ENCODE measurements around the gene PROCA1.
"Not testable (repeated sequence)": the region's sequence is repeated elsewhere in the genome, so short reads cannot be mapped to it uniquely, and the experiment has no call there.

PROCA1 gene

DNA sequence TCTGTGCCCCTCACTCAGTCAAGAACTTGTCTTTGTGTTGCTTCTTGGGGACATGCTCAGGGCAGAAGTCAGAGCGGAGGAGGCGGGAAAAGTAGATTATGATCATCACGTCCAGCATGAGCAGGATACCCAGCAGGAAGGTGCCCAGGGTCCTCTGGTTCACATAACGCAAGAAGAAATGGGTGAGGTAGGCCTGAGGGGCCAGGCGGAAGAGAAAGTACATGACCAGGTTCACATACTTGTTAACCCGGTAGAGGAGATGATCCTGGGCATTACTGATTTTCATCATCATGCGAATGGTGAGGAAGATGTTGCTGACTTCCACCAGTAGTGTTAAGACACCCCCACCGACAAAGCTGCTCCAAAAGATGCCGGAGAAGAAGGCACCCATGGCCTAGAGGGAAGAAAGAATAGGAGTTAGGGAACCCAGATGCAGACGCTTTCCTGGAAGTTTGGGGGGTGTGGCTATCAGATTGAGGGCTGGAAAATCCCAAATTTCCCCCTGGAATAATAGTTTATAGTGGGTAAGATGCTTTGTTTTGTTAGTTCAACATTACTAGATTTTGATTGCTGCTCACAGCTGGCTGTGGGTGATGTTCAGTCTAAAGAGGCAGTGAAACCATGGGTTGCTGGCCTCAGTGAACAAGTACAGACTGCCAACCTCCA lies 12.9 kb upstream of the PROCA1 start:
- Histone ChIP-seq H3K9me2 (replicated peaks; ENCODE audit: insufficient read depth, low read length) (no peaks in the 10 kb centered on the region), H2AFZ (ENCODE audit: low read depth, low read length, severe bottlenecking) (no peak overlapping the region), H3F3A (ENCODE audit: insufficient read depth) (peaks cover 77% of the 10 kb centered on the region), H3K9ac (ENCODE audit: low read length) (peak overlapping the region; percentile 82), H4K20me1 (ENCODE audit: low read depth, low read length) (0 out of 2 replicates have a peak, but pooled peaks cover 4% of the 10 kb centered on the region), H3K27me3 (ENCODE audit: low read length) (no peaks in the 10 kb centered on the region), H3K9me3 (ENCODE audit: insufficient read depth, low read length) (no peaks in the 10 kb centered on the region), H3K27ac (ENCODE audit: low read depth, low read length) (peak overlapping the region; percentile 100), H3K79me2 (ENCODE audit: insufficient read depth, low read length) (peaks cover 44% of the 10 kb centered on the region), H3K4me2 (ENCODE audit: low read depth, low read length, poor library complexity, severe bottlenecking) (peak overlapping the region; percentile 97), H3K4me3 (ENCODE audit: insufficient read depth, low read length, poor library complexity, severe bottlenecking) (peak overlapping the region; percentile 60), H3K36me3 (ENCODE audit: low read length) (peaks cover 23% of the 10 kb centered on the region)
- TF ChIP-seq CTCF (IDR thresholded peaks at IDR 0.05; ENCODE audit: insufficient read depth, low read length, poor library complexity, severe bottlenecking) (no peak), EZH2phosphoT487 (conservative IDR thresholded peaks at IDR 0.05; ENCODE audit: low read length) (no peak)

DNA sequence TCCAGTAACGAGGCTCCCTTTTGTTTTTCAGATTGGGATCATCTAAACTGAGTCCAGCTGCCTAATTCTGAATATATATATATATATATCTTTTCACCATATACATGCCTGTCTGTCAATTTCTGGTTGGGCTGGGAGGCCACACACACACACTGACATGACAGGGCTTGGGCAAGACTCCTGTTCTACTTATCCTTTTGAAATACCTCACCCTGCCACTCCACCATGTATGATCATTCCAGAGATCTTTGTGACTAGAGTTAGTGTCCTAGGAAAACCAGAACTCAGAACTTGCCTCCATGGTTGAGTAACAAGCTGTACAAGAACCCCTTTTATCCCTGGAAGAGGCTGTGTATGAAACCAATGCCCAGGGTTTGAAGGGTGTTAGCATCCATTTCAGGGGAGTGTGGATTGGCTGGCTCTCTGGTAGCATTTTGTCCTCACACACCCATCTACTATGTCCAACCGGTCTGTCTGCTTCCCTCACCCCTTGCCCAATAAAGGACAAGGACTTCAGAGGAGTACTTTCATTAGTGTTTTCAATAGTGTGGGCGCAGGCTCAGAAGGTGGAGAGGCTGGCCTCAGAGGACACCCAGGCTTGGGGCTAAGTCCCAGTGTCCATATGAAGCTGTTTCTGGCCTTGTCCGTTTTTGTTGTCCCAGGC lies 12.3 kb upstream of the PROCA1 start:
- not testable (repeated sequence) for H2AFZ ChIP-seq (ENCODE audit: low read depth, low read length, severe bottlenecking); H3K9me2 ChIP-seq (replicated peaks; ENCODE audit: insufficient read depth, low read length); H3K9me3 ChIP-seq (ENCODE audit: insufficient read depth, low read length); H4K20me1 ChIP-seq (ENCODE audit: low read depth, low read length); H3K27me3 ChIP-seq (ENCODE audit: low read length)
- Histone ChIP-seq H3K4me2 (ENCODE audit: low read depth, low read length, poor library complexity, severe bottlenecking) (peak overlapping the region; percentile 97), H3K4me3 (ENCODE audit: insufficient read depth, low read length, poor library complexity, severe bottlenecking) (peak overlapping the region; percentile 60), H3K27ac (ENCODE audit: low read depth, low read length) (peak overlapping the region; percentile 100), H3K79me2 (ENCODE audit: insufficient read depth, low read length) (peaks cover 42% of the 10 kb centered on the region), H3K9ac (ENCODE audit: low read length) (peak overlapping the region; percentile 82), H3K36me3 (ENCODE audit: low read length) (peaks cover 23% of the 10 kb centered on the region), H3F3A (ENCODE audit: insufficient read depth) (peaks cover 72% of the 10 kb centered on the region)

- Histone ChIP-seq H3K27me3 (ENCODE audit: low read length) (no peaks in the 10 kb centered on the region), H4K20me1 (ENCODE audit: low read depth, low read length) (0 out of 2 replicates have a peak, but pooled peaks cover 4% of the 10 kb centered on the region), H3K9me3 (ENCODE audit: insufficient read depth, low read length) (no peaks in the 10 kb centered on the region), H2AFZ (ENCODE audit: low read depth, low read length, severe bottlenecking) (no peak overlapping the region), H3K4me3 (ENCODE audit: insufficient read depth, low read length, poor library complexity, severe bottlenecking) (peak overlapping the region; percentile 19), H3K4me2 (ENCODE audit: low read depth, low read length, poor library complexity, severe bottlenecking) (peak overlapping the region; percentile 97), H3K27ac (ENCODE audit: low read depth, low read length) (peak overlapping the region; percentile 100), H3K9me2 (replicated peaks; ENCODE audit: insufficient read depth, low read length) (no peaks in the 10 kb centered on the region), H3F3A (ENCODE audit: insufficient read depth) (peaks cover 66% of the 10 kb centered on the region), H3K9ac (ENCODE audit: low read length) (peak overlapping the region; percentile 96), H3K79me2 (ENCODE audit: insufficient read depth, low read length) (peaks cover 42% of the 10 kb centered on the region), H3K36me3 (ENCODE audit: low read length) (peaks cover 23% of the 10 kb centered on the region)
- TF ChIP-seq EZH2phosphoT487 (conservative IDR thresholded peaks at IDR 0.05; ENCODE audit: low read length) (no peak), CTCF (IDR thresholded peaks at IDR 0.05; ENCODE audit: insufficient read depth, low read length, poor library complexity, severe bottlenecking) (no peak)
Measured at GRCh38 chr17:28723159-28723835, 11.6 kb upstream of the PROCA1 start.

Measured in SU-DHL-6 (cell line).